Activated B cell treated with CpG ODN at 0.5 μM for 24 hours (primary cell): ENCODE measurements around the gene CYP27A1. TPM values are rescaled to one million over a fixed set of nuclear protein-coding genes. Genes with fewer than 3 reads are reported as not detected.

Experiments used
- ATAC-seq: fragments of 200-7000 bp; cut with Tn5 transposase; one replicate; pipeline ENCODE4 v1.10.0; 2021; ENCODE audit warnings: low read depth, mild to moderate bottlenecking, moderate library complexity
- CTCF ChIA-PET: fragments of 350-600 bp; sonication (Branson Sonifier 250); formaldehyde crosslinking; loops from one replicate; lab custom pipeline; 2021; ENCODE audit warnings: antibody characterized with exemption; lab: Charles Lee
- POLR2A ChIA-PET: fragments of 350-600 bp; sonication (Branson Sonifier 250); formaldehyde crosslinking; loops from one replicate; lab custom pipeline; 2021; ENCODE audit warnings: antibody characterized with exemption; lab: Charles Lee
- DNase-seq: peaks from one replicate; pipeline ENCODE4 v3.0.0; 2022
- H3K27ac Mint-ChIP-seq: one replicate; pipeline ENCODE4 v1.8.0; 2020; ENCODE audit warnings: mixed read lengths
- H3K27me3 Mint-ChIP-seq: one replicate; pipeline ENCODE4 v1.8.0; 2021; ENCODE audit warnings: mixed read lengths
- H3K36me3 Mint-ChIP-seq: one replicate; pipeline ENCODE4 v1.8.0; 2021; ENCODE audit warnings: low read depth, mixed read lengths
- H3K4me1 Mint-ChIP-seq: one replicate; pipeline ENCODE4 v1.8.0; 2021; ENCODE audit warnings: mixed read lengths
- H3K4me3 Mint-ChIP-seq: one replicate; pipeline ENCODE4 v1.8.0; 2020; ENCODE audit warnings: mild to moderate bottlenecking, mixed read lengths
- H3K9me3 Mint-ChIP-seq: one replicate; pipeline ENCODE4 v1.8.0; 2020; ENCODE audit warnings: mixed read lengths
- intact Hi-C: fragments of 100-400 bp; cut with micrococcal nuclease; formaldehyde crosslinking; loops from one replicate; pipeline ENCODE4 v1.15.1; 2024
- total RNA-seq: library from RNA; stranded (reverse); gene quantifications from 2 replicates; pipeline ENCODE4 v1.2.3, GENCODE V29; 2022
- TF ChIP-seq, protein P1 (sequence below): fragments of 200-600 bp; IDR thresholded peaks from one replicate; pipeline ENCODE4 v1.8.0; 2022; ENCODE audit warnings: antibody characterized with exemption, mild to moderate bottlenecking

The CYP27A1 gene
- total RNA-seq, 1 donor from 2014 or later: 0.55 TPM

GRCh38 chr2:218857371-218858137, 75.6 kb downstream of the CYP27A1 start:
- no peak overlapping the region for H3K27ac Mint-ChIP-seq
- no peak overlapping the region for H3K4me3 Mint-ChIP-seq
- TF ChIP-seq, protein P1, sequence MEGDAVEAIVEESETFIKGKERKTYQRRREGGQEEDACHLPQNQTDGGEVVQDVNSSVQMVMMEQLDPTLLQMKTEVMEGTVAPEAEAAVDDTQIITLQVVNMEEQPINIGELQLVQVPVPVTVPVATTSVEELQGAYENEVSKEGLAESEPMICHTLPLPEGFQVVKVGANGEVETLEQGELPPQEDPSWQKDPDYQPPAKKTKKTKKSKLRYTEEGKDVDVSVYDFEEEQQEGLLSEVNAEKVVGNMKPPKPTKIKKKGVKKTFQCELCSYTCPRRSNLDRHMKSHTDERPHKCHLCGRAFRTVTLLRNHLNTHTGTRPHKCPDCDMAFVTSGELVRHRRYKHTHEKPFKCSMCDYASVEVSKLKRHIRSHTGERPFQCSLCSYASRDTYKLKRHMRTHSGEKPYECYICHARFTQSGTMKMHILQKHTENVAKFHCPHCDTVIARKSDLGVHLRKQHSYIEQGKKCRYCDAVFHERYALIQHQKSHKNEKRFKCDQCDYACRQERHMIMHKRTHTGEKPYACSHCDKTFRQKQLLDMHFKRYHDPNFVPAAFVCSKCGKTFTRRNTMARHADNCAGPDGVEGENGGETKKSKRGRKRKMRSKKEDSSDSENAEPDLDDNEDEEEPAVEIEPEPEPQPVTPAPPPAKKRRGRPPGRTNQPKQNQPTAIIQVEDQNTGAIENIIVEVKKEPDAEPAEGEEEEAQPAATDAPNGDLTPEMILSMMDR: no peak
- POLR2A ChIA-PET: interaction anchor here (1.2 kb wide), 1 partner anchor 52 kb away, joined by 3 read pairs; no protein-coding TSS in a partner anchor
- no peak for DNase-seq
- intact Hi-C loops: no loop called here
- CTCF ChIA-PET: interaction anchor here (1.1 to 3.3 kb wide), 2 partner anchors 10 to 40 kb away, joined by 3 to 15 read pairs; no protein-coding TSS in a partner anchor
- no peaks in the 10 kb centered on the region for H3K36me3 Mint-ChIP-seq
- H3K9me3 Mint-ChIP-seq: no peaks in the 10 kb centered on the region
- H3K4me1 Mint-ChIP-seq: peaks cover 19% of the 10 kb centered on the region
- no peak for ATAC-seq
- peaks cover 75% of the 10 kb centered on the region for H3K27me3 Mint-ChIP-seq

GRCh38 chr2:218858138-218858445, 76.1 kb downstream of the CYP27A1 start:
- intact Hi-C loops: no loop called here
- TF ChIP-seq, protein P1: no peak
- CTCF ChIA-PET: interaction anchor here (1.1 to 3.3 kb wide), 2 partner anchors 10 to 40 kb away, joined by 3 to 15 read pairs; no protein-coding TSS in a partner anchor
- ATAC-seq: no peak
- Mint-ChIP-seq H3K27ac (no peak overlapping the region), H3K27me3 (peaks cover 76% of the 10 kb centered on the region), H3K36me3 (no peaks in the 10 kb centered on the region), H3K4me3 (no peak overlapping the region), H3K4me1 (peaks cover 19% of the 10 kb centered on the region), H3K9me3 (no peaks in the 10 kb centered on the region)
- no peak for DNase-seq
- POLR2A ChIA-PET: interaction anchor here (1.2 kb wide), 1 partner anchor 51 kb away, joined by 3 read pairs; no protein-coding TSS in a partner anchor

- Mint-ChIP-seq H3K27me3 (peaks cover 73% of the 10 kb centered on the region), H3K4me1 (peaks cover 19% of the 10 kb centered on the region), H3K9me3 (no peaks in the 10 kb centered on the region), H3K36me3 (no peaks in the 10 kb centered on the region), H3K4me3 (peak overlapping the region; percentile 65), H3K27ac (no peak overlapping the region)
- TF ChIP-seq, protein P1: no peak
- CTCF ChIA-PET: interaction anchor here (0.7 to 3.3 kb wide), 5 partner anchors 11 to 39 kb away, joined by 3 to 15 read pairs (median 4); no protein-coding TSS in a partner anchor
- POLR2A ChIA-PET: interaction anchor here (1.2 kb wide), 1 partner anchor 50 kb away, joined by 3 read pairs; no protein-coding TSS in a partner anchor
- intact Hi-C loops: no loop called here
- no peak for ATAC-seq
- DNase-seq: no peak
These were observed 77.0 kb downstream of the CYP27A1 start for GRCh38 chr2:218858671-218859555.

DNA sequence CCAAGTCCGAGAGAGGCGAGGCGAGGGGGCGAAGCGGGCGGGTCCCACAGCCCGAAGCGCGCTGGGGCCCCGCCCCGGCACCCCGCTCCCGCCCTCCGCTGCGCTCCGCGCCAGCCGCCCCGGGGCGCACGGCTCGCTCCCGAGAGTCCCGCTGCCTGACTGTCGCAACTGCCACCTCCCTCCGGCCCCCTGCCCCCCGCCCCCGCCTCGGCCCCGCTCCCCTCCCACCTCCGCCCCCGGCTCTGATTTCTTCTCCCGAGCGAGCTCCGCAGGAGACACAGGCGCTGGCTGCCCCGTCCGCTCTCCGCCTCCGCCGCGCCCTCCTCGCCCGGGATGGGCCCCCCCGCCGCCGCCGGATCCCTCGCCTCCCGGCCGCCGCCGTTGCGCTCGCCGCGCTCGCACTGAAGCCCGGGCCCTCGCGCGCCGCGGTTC, 77.6 kb downstream of the CYP27A1 start, which contains the start of gene WNT6:
WNT6 (plus strand) TSS at position 250 of the 432 bp plus-strand sequence. CDS start 233 bp downstream, outside the sequence.
- Mint-ChIP-seq H3K9me3 (no peaks in the 10 kb centered on the region), H3K27ac (no peak within 1 kb of the TSS), H3K36me3 (no peaks in the 10 kb centered on the region), H3K4me3 (peak within 1 kb of the TSS; percentile 65), H3K4me1 (peaks cover 19% of the 10 kb centered on the region), H3K27me3 (peaks cover 69% of the 10 kb centered on the region)
- POLR2A ChIA-PET: interaction anchor here (0.6 kb wide), 1 partner anchor 32 kb away, joined by 5 read pairs; no protein-coding TSS in a partner anchor
- TF ChIP-seq, protein P1: no peak
- intact Hi-C loops: no loop called here
- ATAC-seq: no peak
- DNase-seq: no peak
- CTCF ChIA-PET: interaction anchor here (0.7 to 1.7 kb wide), 3 partner anchors 12 to 38 kb away, joined by 3 to 5 read pairs (median 4); no protein-coding TSS in a partner anchor
